Fibroblast of lung (primary cell): ENCODE measurements around the gene VTI1A.

Source experiments
- EZH2 ChIP-seq: IDR thresholded peaks from 2 replicates; pipeline ENCODE4 v1.5.1; 2012; ENCODE audit warnings: low read length, control low read depth, mild to moderate bottlenecking; ENCODE audit errors: missing control alignments
- TF ChIP-seq, protein P1 (sequence below), 2 donors: IDR thresholded peaks in 1 of 2; conservative IDR thresholded peaks in 1 of 2; 1 replicate in 1 of 2; 2 replicates in 1 of 2; pipeline ENCODE4 v1.5.1; 2011 to 2012; ENCODE audit warnings: low read length in 2 of 2, control low read depth in 1 of 2, inconsistent platforms in 1 of 2, low read depth in 1 of 2, mild to moderate bottlenecking in 1 of 2

DNA sequence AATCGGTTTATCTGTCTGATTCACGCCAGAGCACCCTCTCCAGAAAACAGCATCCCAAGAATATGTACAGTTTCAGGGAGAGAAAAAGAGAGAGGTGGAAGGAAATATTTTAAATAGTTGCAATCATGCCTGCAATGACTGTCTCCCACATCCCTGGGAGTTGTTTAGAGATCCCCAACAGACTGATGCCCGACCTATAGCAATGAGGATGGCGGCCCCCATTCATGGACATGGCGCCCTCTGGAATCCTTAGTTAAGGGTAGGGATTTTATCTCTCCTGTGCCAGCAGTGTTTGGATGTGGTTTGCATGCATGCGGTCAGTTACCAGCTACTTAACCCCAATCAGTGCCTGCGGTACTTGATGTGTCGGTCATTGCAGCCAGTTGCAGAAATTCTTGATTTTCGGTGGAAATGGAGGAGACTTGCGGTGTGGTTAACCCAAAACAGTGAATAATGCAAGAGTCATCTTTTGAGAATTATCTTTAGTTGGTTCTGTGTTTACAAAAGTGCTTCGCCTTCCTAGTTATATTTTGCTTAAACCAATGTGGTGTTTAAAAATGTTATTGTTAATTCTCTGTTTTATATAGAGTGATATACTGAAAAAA lies 317.0 kb downstream of the VTI1A start:
- TF ChIP-seq, protein P1, sequence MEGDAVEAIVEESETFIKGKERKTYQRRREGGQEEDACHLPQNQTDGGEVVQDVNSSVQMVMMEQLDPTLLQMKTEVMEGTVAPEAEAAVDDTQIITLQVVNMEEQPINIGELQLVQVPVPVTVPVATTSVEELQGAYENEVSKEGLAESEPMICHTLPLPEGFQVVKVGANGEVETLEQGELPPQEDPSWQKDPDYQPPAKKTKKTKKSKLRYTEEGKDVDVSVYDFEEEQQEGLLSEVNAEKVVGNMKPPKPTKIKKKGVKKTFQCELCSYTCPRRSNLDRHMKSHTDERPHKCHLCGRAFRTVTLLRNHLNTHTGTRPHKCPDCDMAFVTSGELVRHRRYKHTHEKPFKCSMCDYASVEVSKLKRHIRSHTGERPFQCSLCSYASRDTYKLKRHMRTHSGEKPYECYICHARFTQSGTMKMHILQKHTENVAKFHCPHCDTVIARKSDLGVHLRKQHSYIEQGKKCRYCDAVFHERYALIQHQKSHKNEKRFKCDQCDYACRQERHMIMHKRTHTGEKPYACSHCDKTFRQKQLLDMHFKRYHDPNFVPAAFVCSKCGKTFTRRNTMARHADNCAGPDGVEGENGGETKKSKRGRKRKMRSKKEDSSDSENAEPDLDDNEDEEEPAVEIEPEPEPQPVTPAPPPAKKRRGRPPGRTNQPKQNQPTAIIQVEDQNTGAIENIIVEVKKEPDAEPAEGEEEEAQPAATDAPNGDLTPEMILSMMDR (conservative IDR thresholded peaks at IDR 0.05 in 1 of 2, IDR thresholded peaks at IDR 0.05 in 1 of 2; ENCODE audit: low read depth in 1 of 2, low read length in 2 of 2), result no peak
- TF ChIP-seq EZH2, result no peak
